ENCODE measurements around the gene MTA1. TPM values are rescaled to one million over a fixed set of nuclear protein-coding genes. Genes with fewer than 3 reads are reported as not detected.
A peak's percentile ranks its signal among the peaks of the same experiment; 100 is the strongest.

The MTA1 gene
- total RNA-seq, 1 donor from 2014 or later: 74.8 TPM

DNA sequence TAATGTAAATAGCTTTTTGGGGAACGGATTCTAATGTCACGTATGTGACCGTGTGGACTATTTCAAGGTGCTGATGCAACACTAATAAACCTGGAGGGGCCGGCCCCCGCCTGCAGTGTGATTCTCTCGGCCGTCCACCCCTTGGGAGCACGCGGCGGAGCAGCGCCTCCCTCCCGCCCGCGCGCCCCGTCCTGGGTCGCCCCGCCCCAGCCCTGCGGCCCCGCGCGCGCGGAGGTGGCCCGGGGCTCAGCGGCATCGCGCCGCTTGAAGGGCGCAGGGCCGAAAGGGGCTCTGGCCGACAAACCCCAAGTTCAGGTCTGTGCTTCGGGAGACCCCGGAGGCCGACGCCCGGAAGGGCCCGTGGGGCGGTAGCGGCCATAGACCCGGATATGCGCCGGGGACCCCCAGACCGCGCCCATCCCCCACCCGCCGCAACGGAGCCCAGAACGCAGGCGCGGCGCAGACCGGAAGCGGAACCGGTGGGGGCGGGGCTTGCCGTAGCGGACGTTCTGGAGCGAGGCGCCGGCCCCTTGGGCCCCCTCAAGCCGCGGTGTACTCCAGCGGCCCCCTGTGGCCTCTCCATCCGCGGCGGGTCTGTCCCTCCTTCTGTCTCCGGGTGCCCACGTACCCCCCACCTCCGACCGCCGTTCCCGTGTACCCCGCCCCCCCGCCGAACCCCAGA lies 21.4 kb upstream of the MTA1 start, which contains the start of gene TEX22:
Gene TEX22 (plus strand): TSS at position 495 of the 682 bp plus-strand sequence. CDS start 803 bp downstream, outside the sequence.
- DNase-seq: peak; percentile 96
- H3K4me1 ChIP-seq: peaks cover 6% of the 10 kb centered on the region
- no peaks in the 10 kb centered on the region for H3K9me3 ChIP-seq

DNA sequence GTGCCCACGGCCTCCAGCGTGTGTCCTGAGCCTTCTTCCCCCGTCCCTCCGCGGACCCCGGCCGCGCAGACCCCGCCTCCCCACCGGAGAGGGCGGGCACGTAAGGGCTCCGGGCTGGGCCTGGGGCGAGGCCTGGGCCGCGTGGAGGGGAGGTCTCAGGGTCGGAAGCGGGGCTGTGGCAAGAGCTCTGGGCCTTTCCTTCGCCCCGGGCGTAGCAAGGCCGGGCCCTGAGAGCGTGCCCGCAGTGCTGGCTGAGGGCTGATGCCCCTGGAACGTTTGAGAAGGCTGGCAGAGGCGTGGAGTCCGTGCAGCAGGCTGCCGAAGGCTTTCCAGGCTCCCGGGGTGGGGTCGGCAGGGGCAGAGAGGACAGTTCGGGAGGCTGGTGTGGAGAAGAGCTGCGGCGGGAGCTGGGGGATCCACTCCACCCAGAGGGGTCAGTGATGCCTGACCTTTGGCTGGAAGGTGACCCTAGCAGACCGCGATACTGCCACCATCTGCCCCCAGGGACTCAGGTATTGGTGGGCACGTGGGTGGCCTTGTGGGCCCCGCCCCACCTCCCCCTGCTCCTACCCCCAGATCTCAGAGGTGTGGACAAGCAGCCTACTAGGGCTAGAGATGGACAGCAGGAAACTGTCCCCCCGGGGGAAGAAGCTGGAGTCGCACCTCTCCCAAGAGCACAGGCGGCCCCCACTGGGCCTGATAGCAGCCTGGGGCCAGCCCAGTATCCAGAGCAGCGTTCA lies 20.7 kb upstream of the MTA1 start:
- ATAC-seq (peak; percentile 55), DNase-seq (no peak)

More for the DNA sequence above, 21.4 kb upstream of the MTA1 start, which contains the start of gene TEX22:
- H3K27me3 ChIP-seq: no peaks in the 10 kb centered on the region
- H3K36me3 ChIP-seq: no peaks in the 10 kb centered on the region
- intact Hi-C loops (cut with DNase I): loop anchor here (10.0 kb wide), 1 partner anchor 97 kb away; the partner anchor contains the start of gene TEDC1
- peak within 1 kb of the TSS; percentile 89 for H3K4me3 ChIP-seq
- ATAC-seq: peak; percentile 94
- TF ChIP-seq, protein P1, sequence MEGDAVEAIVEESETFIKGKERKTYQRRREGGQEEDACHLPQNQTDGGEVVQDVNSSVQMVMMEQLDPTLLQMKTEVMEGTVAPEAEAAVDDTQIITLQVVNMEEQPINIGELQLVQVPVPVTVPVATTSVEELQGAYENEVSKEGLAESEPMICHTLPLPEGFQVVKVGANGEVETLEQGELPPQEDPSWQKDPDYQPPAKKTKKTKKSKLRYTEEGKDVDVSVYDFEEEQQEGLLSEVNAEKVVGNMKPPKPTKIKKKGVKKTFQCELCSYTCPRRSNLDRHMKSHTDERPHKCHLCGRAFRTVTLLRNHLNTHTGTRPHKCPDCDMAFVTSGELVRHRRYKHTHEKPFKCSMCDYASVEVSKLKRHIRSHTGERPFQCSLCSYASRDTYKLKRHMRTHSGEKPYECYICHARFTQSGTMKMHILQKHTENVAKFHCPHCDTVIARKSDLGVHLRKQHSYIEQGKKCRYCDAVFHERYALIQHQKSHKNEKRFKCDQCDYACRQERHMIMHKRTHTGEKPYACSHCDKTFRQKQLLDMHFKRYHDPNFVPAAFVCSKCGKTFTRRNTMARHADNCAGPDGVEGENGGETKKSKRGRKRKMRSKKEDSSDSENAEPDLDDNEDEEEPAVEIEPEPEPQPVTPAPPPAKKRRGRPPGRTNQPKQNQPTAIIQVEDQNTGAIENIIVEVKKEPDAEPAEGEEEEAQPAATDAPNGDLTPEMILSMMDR (IDR thresholded peaks at IDR 0.05): peak; percentile 37
- H3K27ac ChIP-seq: peak within 1 kb of the TSS; percentile 86

DNA sequence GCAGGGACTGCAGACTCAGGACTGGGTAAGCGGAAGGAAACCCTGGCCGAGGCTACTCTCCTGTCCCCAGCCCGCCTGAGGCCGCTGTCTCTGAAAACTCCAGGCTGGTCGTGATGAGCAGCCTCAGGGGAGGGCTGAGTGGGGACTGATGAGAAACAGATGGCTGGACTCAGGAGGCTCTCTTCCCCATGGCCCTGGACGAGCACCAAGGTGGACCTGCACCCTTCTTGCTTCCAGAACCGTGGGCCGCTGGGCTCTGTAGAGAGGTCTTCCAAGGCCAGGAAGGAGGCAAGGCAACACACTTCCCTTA lies 20.2 kb upstream of the MTA1 start:
- intact Hi-C loops (cut with DNase I): loop anchor here (10.0 kb wide), 1 partner anchor 95 kb away; the partner anchor contains the start of gene TEDC1
- TF ChIP-seq, protein P1 (IDR thresholded peaks at IDR 0.05): no peak
- Histone ChIP-seq H3K4me1 (peaks cover 6% of the 10 kb centered on the region), H3K36me3 (no peaks in the 10 kb centered on the region), H3K4me3 (no peak overlapping the region), H3K9me3 (no peaks in the 10 kb centered on the region), H3K27me3 (no peaks in the 10 kb centered on the region), H3K27ac (no peak overlapping the region)
- DNase-seq: no peak
- no peak for ATAC-seq

More for the DNA sequence above, 20.7 kb upstream of the MTA1 start:
- Histone ChIP-seq H3K4me1 (peaks cover 6% of the 10 kb centered on the region), H3K4me3 (peak overlapping the region; percentile 89), H3K27me3 (no peaks in the 10 kb centered on the region), H3K36me3 (no peaks in the 10 kb centered on the region), H3K9me3 (no peaks in the 10 kb centered on the region), H3K27ac (peak overlapping the region; percentile 86)
- intact Hi-C loops (cut with DNase I): loop anchor here (10.0 kb wide), 1 partner anchor 96 kb away; the partner anchor contains the start of gene TEDC1
- TF ChIP-seq, protein P1 (IDR thresholded peaks at IDR 0.05): no peak

DNA sequence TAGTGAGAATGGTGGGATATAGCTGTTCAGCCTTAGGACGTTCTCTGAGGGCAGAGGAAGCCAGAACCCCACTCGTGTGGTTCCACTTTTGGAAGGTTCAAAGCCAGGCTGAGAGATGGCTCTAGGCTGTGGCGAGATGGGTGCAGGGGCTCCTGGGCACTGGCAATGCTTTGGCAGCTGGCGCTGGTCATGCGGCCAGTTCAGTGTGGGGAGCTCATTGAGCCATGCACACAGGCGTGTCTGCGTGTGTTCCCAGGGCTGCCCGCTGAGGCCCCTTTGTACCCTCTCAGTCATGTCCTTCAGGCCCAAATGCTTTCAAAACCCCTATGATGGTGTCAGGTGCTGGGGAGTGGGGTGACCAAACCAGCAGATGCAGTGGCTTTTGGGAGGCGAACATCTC lies 19.6 kb upstream of the MTA1 start:
- intact Hi-C loops (cut with DNase I): no loop called here
- H3K36me3 ChIP-seq: no peaks in the 10 kb centered on the region
- no peaks in the 10 kb centered on the region for H3K27me3 ChIP-seq
- TF ChIP-seq, protein P1 (IDR thresholded peaks at IDR 0.05): no peak
- H3K4me3 ChIP-seq: no peak overlapping the region
- no peak overlapping the region for H3K27ac ChIP-seq
- H3K9me3 ChIP-seq: no peaks in the 10 kb centered on the region
- DNase-seq (no peak), ATAC-seq (no peak)
- peaks cover 6% of the 10 kb centered on the region for H3K4me1 ChIP-seq

DNA sequence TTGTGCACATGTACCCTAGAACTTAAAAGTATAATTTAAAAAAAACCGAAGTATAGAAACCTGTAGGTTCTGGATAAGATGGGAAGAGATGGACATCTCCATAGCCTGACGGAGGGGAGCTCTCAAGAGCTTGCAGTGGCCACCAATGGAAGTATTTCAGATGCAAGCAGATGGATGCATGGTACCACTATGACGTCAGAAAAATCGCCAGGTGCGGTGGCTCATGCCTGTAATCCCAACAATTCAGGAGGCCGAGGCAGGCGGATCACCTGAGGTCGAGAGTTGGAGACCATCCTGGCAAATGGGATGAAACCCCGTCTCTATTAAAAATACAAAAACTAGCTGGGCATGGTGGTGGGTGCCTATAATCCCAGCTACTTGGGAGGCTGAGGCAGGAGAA lies 17.9 kb upstream of the MTA1 start:
- Histone ChIP-seq H3K9me3 (no peaks in the 10 kb centered on the region), H3K27me3 (no peaks in the 10 kb centered on the region), H3K4me3 (no peak overlapping the region), H3K4me1 (peaks cover 6% of the 10 kb centered on the region), H3K27ac (no peak overlapping the region), H3K36me3 (no peaks in the 10 kb centered on the region)
- intact Hi-C loops (cut with DNase I): no loop called here
- DNase-seq (no peak), ATAC-seq (no peak)
- TF ChIP-seq, protein P1 (IDR thresholded peaks at IDR 0.05): no peak
